Activated CD4-positive, CD25-positive, alpha-beta regulatory T cell treated with anti-CD3 and anti-CD28 coated beads, Interleukin-2, amount 50 U/mL, for 16 hours (primary cell): ENCODE data around the gene RETN.
A peak's percentile ranks its signal among the peaks of the same experiment; 100 is the strongest.
"Not testable (repeated sequence)": the region's sequence is repeated elsewhere in the genome, so short reads cannot be mapped to it uniquely, and the experiment has no call there.

Experiments
- DNase-seq: peaks from one replicate; pipeline ENCODE4 v3.0.0-alpha.2; 2020; ENCODE audit warnings: low read depth, low spot score

Gene RETN

GRCh38 chr19:7637374-7638256 lies 31.2 kb upstream of the RETN start:
- no peak for DNase-seq

DNA sequence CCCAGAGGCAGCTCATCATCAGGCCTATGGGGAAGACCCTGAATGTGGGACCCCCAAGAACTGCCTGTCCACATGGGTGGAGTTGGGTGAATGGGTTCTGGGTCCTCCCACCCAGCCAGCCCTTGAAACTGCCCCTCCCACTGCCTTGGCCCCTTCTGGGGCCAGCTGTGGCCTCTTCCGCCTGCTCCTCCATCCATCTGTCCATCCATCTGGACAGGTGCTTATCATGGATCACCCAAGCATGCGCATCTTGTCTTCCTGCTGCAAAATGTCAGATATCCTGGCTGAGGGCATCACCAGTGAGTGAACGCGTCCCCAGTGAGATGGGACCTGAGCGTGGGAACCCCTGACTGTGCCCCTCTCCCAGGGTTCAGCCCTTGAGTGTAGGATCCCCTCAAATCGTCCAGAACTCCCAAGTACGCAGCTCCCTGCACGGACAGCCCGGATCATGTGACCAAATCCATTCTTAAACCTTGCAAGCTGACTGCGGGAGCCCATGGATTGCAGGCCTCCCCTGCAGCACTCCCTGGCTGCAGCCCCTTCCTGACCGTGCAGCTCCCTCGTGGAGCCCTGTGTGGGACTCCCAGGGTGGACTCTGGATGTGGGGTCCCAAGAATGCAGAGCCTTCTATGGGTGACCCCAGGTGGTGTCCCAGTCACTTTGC lies 29.9 kb upstream of the RETN start:
- DNase-seq, result no peak

DNA sequence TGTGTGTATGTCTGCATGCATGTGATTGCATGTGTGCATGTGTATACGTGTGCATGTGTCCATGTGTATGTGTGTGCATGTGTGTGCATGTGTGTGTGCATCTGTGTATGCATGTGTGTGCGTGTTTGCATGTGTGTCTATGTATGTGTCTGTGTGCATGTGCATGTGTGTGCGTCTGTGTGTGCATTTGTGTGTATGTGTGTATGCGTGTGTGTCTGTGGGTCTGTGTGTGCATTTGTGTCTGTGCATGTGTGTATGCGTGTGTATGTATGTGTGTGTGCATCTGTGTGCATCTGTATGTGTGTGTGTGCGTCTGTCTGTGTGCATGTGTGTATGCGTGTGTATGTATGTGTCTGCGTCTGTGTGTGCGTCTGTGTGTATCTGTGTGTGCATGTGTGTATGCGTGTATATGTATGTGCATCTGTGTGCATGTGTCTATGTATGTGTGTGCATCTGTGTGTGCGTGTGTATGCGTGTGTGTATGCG lies 28.9 kb upstream of the RETN start:
- no peak for DNase-seq

DNA sequence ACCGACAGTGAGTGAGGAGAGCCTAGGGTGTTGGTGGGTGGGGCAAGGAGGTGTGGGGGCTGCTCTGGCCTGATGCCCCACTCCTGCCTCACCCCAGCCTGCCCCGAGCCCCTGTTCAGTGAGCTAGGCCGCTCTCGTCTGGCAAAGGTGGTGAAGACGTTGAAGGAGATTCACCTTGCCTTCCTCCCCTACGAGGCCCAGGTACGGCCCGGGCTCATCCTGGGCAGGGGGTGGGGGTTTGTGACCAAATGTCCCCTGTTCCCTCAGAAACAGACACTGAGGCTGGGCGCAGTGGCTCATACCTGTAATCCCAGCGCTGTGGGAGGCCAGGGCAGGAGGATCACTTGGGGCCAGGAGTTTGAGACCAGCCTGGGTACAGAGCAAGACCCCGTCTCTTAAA lies 28.0 kb upstream of the RETN start:
- DNase-seq, result no peak

GRCh38 chr19:7641290-7642276 lies 27.3 kb upstream of the RETN start:
- no peak for DNase-seq

GRCh38 chr19:7642295-7643030 lies 26.4 kb upstream of the RETN start:
- no peak for DNase-seq

GRCh38 chr19:7643031-7643415 lies 25.8 kb upstream of the RETN start:
- DNase-seq, result no peak

GRCh38 chr19:7643629-7644549 lies 25.0 kb upstream of the RETN start:
- DNase-seq, result not testable (repeated sequence)

- DNase-seq, result no peak
Measured at GRCh38 chr19:7644550-7644877, 24.3 kb upstream of the RETN start.

DNA sequence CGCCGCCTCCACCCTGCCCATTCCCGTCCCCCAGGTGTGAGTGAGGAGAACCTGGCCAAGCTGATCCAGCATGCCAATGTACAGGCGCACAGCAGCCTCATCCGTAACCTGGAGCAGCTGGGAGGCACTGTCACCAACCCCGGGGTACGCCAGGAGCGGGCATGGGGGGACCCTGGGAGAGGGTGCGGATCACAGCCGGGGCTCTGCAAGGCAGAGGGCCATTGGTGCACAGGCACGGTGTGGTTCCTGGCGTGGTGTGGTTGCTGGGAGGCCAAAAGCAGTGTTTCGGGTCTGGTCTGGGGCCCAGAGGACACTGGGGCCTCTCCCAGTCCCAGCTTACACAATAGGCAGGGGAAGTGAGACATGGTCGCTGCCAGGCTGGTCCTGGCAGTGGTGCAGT lies 23.7 kb upstream of the RETN start:
- DNase-seq, result no peak

DNA sequence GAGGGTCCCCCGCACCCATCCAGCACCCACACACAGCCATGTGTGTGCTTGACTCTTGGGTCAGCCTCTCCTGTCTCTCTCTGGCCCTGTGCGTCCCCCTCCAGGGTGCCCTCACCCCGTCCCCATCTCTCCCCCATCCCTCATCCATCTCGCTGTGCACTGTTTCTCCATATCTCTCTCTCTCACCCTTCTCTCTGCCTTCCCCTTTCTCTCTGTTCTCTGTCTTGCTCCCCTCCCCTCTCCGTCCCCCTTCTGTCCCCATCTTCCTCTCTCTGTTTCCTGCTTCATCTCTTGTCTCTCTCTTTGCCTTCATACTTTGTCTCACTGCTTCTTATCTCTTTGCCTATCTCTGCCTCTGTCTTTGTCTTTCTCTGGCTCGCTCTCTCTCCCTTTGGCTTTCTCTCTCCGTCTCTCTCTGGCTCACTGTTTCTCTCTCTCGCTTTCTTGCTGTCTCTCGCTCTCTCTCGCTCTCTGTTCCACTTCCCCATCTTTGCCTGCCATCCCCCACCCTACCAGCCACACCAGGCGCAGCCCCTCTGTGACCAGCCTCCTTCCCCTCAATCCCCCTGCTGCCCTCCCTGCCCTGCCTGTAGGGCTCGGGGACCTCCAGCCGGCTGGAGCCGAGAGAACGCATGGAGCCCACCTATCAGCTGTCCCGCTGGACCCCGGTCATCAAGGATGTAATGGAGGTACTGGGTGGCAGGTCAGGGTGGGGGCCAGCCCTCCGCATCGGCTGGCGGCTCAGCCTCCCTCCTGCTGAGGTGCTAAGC lies 23.0 kb upstream of the RETN start:
- no peak for DNase-seq

GRCh38 chr19:7646426-7646700 lies 22.5 kb upstream of the RETN start:
- DNase-seq, result no peak

- DNase-seq, result no peak
Measured at GRCh38 chr19:7647156-7647555, 21.7 kb upstream of the RETN start.

GRCh38 chr19:7648265-7649014 lies 20.4 kb upstream of the RETN start:
- no peak for DNase-seq

- DNase-seq, result no peak
Measured at GRCh38 chr19:7650148-7650547, 18.7 kb upstream of the RETN start.

DNA sequence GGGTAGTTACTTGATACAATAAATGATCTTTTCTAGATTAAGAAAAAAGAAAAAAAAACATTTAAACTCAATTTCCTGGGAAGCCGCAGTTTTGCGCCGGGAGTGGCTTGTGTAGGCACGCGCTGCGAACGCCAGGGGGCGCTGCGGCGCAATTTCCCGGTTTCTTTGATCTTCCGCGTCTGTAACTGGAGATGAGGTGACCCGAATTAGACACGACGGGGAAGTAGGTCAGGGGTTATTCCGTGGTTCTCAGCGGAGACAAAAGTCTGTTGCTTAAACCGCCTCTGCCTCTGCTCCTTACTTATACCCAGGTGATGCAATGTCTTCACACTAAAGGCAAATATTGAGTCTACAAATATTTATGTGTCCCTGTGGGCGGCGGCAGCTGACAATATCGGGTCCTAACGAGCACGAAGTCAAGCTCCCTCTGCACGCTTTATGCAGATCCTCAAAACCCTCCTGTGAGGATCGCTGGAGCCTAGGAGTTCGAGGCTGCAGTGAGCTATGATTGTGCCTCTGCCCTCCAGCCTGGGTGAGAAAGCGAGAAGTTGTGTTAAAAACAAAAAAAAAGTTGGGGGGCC lies 16.7 kb upstream of the RETN start:
- peak; percentile 76 for DNase-seq

GRCh38 chr19:7654401-7654800 lies 14.4 kb upstream of the RETN start:
- DNase-seq, result no peak

DNA sequence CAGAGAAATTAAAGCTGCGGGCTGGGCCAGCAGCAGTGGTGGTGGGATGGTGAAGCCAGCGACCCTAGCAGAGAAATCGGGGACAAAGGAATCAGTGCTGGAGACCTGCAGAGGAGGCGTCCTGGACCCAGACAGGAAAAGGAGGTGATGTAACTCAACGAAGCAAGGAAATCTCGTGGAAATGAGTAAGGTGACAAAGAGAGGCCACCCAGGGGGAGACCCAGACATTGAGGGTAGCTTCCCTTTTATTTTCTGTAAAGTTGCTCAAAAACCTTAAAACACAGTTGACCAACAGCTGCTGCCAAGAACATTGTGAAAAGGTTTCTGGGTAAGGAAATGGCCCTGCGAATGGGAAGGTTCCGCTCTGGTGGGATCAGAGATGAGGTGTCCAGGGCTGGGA lies 13.3 kb upstream of the RETN start:
- no peak for DNase-seq
